ENCODE data around the gene ZNF106. TPM values are rescaled to one million over a fixed set of nuclear protein-coding genes. Genes with fewer than 3 reads are reported as not detected.
A peak's percentile ranks its signal among the peaks of the same experiment; 100 is the strongest.

ZNF106 gene
- total and polyA plus RNA-seq, 2 experiments from 2014 or later: 30.1 to 44.5 TPM

DNA sequence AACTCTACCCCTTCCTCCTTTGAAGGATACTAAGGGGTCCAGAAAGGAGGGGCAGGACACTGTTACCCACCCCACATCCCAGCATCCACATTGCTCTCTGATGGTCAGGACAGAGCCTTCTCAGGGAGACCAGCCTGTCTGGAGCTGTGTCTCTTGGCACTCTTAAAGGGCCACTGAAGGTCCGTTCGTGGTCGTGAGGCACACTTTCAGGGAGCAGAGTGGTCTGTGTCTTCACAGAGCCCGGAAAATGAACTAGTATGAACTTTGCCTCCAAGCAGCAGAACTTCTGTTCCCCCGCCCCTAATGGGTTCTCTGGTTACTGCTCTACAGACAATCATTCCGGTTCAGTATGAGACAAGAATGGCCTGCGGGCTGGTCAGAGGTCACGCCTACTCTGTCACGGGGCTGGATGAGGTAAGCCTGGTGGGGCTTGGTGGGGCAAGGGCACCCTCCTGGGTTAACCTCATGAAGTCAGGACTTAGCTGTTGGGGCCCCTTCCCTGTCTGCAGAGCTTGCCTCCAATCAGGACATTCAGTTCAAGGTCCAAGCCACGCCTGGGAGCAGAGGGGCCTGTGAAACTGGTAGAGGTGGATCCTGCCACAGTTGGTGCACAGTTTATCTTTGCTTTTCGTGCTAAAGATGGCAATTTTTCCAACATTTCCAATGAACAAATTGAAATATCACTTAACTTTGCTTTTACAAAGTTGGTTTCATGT lies 98.5 kb downstream of the ZNF106 start:
- Histone ChIP-seq H3K9me3 (ENCODE audit: low read depth) (no peaks in the 10 kb centered on the region), H3K9me2 (replicated peaks; ENCODE audit: insufficient read depth) (no peaks in the 10 kb centered on the region), H3K27ac (peak overlapping the region; percentile 100), H3K79me2 (no peaks in the 10 kb centered on the region), H4K20me1 (ENCODE audit: insufficient read depth, poor library complexity, severe bottlenecking) (no peaks in the 10 kb centered on the region), H3K27me3 (no peaks in the 10 kb centered on the region), H3K36me3 (replicated peaks; ENCODE audit: insufficient read depth, low read depth) (no peaks in the 10 kb centered on the region), H3K4me3 (no peak overlapping the region), H3K4me1 (ENCODE audit: insufficient read depth) (peaks cover 26% of the 10 kb centered on the region), H2AFZ (no peak overlapping the region), H3K4me2 (peak overlapping the region; percentile 64)
- WGBS (ENCODE audit: low lambda C conversion rate, missing lambda C conversion rate): 57% methylated on average over 11 of the region's 11 CpGs
- TF ChIP-seq, protein P1, sequence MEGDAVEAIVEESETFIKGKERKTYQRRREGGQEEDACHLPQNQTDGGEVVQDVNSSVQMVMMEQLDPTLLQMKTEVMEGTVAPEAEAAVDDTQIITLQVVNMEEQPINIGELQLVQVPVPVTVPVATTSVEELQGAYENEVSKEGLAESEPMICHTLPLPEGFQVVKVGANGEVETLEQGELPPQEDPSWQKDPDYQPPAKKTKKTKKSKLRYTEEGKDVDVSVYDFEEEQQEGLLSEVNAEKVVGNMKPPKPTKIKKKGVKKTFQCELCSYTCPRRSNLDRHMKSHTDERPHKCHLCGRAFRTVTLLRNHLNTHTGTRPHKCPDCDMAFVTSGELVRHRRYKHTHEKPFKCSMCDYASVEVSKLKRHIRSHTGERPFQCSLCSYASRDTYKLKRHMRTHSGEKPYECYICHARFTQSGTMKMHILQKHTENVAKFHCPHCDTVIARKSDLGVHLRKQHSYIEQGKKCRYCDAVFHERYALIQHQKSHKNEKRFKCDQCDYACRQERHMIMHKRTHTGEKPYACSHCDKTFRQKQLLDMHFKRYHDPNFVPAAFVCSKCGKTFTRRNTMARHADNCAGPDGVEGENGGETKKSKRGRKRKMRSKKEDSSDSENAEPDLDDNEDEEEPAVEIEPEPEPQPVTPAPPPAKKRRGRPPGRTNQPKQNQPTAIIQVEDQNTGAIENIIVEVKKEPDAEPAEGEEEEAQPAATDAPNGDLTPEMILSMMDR (IDR thresholded peaks at IDR 0.05; ENCODE audit: poor library complexity): no peak
- no peak for TF ChIP-seq EZH2 (IDR thresholded peaks at IDR 0.05; ENCODE audit: borderline replicate concordance)
- TF ChIP-seq EZH2phosphoT487 (IDR thresholded peaks at IDR 0.05; ENCODE audit: low read depth, severe bottlenecking, unreplicated experiment): no peak
- peak; percentile 92 for DNase-seq (ENCODE audit: low spot score)

DNA sequence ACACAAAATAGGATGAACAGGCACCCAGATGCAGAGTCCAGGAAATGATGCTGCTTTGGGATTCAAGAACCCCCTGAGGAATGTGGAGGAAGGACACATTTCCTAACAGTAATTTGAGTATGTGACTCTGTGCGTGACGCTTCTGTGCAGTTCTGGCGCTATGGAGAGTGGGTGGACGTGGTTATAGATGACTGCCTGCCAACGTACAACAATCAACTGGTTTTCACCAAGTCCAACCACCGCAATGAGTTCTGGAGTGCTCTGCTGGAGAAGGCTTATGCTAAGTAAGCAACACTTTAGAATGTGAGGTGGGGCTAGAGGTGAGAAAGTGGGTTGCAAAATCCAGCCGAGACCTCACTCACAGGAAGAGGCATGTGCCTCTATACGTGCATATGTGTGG lies 103.3 kb downstream of the ZNF106 start:
- no peaks in the 10 kb centered on the region for H4K20me1 ChIP-seq (ENCODE audit: insufficient read depth, poor library complexity, severe bottlenecking)
- no peak overlapping the region for H3K4me3 ChIP-seq
- 87% methylated on average over 8 of the region's 8 CpGs for WGBS (ENCODE audit: low lambda C conversion rate, missing lambda C conversion rate)
- no peak for DNase-seq (ENCODE audit: low spot score)
- no peaks in the 10 kb centered on the region for H3K9me2 ChIP-seq (replicated peaks; ENCODE audit: insufficient read depth)
- H3K27ac ChIP-seq: no peak overlapping the region
- no peaks in the 10 kb centered on the region for H3K36me3 ChIP-seq (replicated peaks; ENCODE audit: insufficient read depth, low read depth)
- H3K9me3 ChIP-seq (ENCODE audit: low read depth): no peaks in the 10 kb centered on the region
- H2AFZ ChIP-seq: no peak overlapping the region
- no peak overlapping the region for H3K4me2 ChIP-seq
- peaks cover 8% of the 10 kb centered on the region for H3K4me1 ChIP-seq (ENCODE audit: insufficient read depth)
- H3K79me2 ChIP-seq: no peaks in the 10 kb centered on the region
- no peak for TF ChIP-seq EZH2phosphoT487 (IDR thresholded peaks at IDR 0.05; ENCODE audit: low read depth, severe bottlenecking, unreplicated experiment)
- no peak for TF ChIP-seq EZH2 (IDR thresholded peaks at IDR 0.05; ENCODE audit: borderline replicate concordance)
- TF ChIP-seq, protein P1 (IDR thresholded peaks at IDR 0.05; ENCODE audit: poor library complexity): no peak
- H3K27me3 ChIP-seq: no peaks in the 10 kb centered on the region

DNA sequence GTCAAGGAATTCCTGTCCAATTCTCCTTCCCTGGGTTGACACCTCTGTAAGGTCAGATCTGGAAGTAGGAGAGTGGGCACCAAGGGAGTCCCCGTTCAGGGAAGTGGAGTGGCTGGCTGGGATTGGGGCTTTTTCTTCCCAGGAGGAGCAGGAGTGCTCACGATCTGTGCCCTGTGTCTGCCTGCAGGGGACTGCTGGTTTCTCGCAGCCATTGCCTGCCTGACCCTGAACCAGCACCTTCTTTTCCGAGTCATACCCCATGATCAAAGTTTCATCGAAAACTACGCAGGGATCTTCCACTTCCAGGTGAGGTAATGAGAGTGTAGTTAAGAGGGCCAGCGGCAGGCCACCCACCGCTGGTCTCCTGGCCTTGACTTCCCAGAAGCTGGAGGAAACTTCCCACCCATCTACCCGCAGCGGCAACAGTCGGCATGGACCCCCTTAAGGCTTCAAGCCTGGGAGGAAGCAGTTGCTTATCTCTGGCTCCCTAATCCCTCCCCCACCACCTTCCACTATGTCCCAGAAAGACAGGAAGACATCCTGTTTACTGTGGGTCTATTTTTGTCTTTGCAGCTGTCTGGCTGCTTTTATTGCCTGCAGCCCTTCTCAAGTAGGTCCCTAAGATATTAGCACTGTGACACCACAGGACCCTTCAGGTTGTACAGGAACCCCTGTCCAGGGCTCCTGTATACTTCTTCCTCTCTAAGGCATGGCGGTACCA lies 104.8 kb downstream of the ZNF106 start:
- 75% methylated on average over 12 of the region's 12 CpGs for WGBS (ENCODE audit: low lambda C conversion rate, missing lambda C conversion rate)
- TF ChIP-seq EZH2phosphoT487 (IDR thresholded peaks at IDR 0.05; ENCODE audit: low read depth, severe bottlenecking, unreplicated experiment) (no peak), EZH2 (IDR thresholded peaks at IDR 0.05; ENCODE audit: borderline replicate concordance) (no peak)
- TF ChIP-seq, protein P1 (IDR thresholded peaks at IDR 0.05; ENCODE audit: poor library complexity): no peak

More for the DNA sequence above, 104.8 kb downstream of the ZNF106 start:
- Histone ChIP-seq H2AFZ (no peak overlapping the region), H3K9me3 (ENCODE audit: low read depth) (no peaks in the 10 kb centered on the region), H3K4me2 (no peak overlapping the region), H3K27me3 (no peaks in the 10 kb centered on the region), H3K4me3 (no peak overlapping the region), H3K27ac (peak overlapping the region; percentile 35), H3K36me3 (replicated peaks; ENCODE audit: insufficient read depth, low read depth) (no peaks in the 10 kb centered on the region), H3K4me1 (ENCODE audit: insufficient read depth) (no peaks in the 10 kb centered on the region), H3K9me2 (replicated peaks; ENCODE audit: insufficient read depth) (no peaks in the 10 kb centered on the region), H3K79me2 (no peaks in the 10 kb centered on the region), H4K20me1 (ENCODE audit: insufficient read depth, poor library complexity, severe bottlenecking) (no peaks in the 10 kb centered on the region)
- DNase-seq (ENCODE audit: low spot score): no peak

Measured in hepatocyte (in vitro differentiated cells).